GM21526 (cell line): Measurements from ENCODE around the gene GDE1.

Source experiments
- ATAC-seq: cut with Tn5 transposase; IDR thresholded peaks from one replicate; pipeline ENCODE4 v1.9.1; 2021; ENCODE audit warnings: moderate library complexity; ENCODE audit not compliant: unreplicated experiment, low FRiP score

GDE1 gene

GRCh38 chr16:19488213-19488640 is 33.7 kb downstream of the GDE1 start:
- no peak for ATAC-seq

GRCh38 chr16:19486750-19487325 is 35.1 kb downstream of the GDE1 start:
- no peak for ATAC-seq

- no peak for ATAC-seq
These were observed 35.8 kb downstream of the GDE1 start for GRCh38 chr16:19486051-19486450.

GRCh38 chr16:19485611-19486010 is 36.3 kb downstream of the GDE1 start:
- ATAC-seq, result no peak

GRCh38 chr16:19484096-19484495 is 37.8 kb downstream of the GDE1 start:
- no peak for ATAC-seq

- no peak for ATAC-seq
These were observed 39.6 kb downstream of the GDE1 start for GRCh38 chr16:19482291-19482690.

- no peak for ATAC-seq
These were observed 40.1 kb downstream of the GDE1 start for GRCh38 chr16:19481769-19482168.

- ATAC-seq, result no peak
These were observed 40.6 kb downstream of the GDE1 start for GRCh38 chr16:19481296-19481695.

- ATAC-seq, result no peak
These were observed 42.6 kb downstream of the GDE1 start for GRCh38 chr16:19479302-19479721.

GRCh38 chr16:19478505-19478904 is 43.4 kb downstream of the GDE1 start:
- no peak for ATAC-seq

GRCh38 chr16:19474617-19475016 is 47.3 kb downstream of the GDE1 start:
- no peak for ATAC-seq

GRCh38 chr16:19472482-19472881 is 49.4 kb downstream of the GDE1 start:
- ATAC-seq, result no peak

- ATAC-seq, result no peak
These were observed 53.6 kb downstream of the GDE1 start for GRCh38 chr16:19468300-19468699.

GRCh38 chr16:19463468-19464315 is 58.2 kb downstream of the GDE1 start:
- ATAC-seq, result no peak

GRCh38 chr16:19460397-19460796 is 61.5 kb downstream of the GDE1 start:
- no peak for ATAC-seq

GRCh38 chr16:19458722-19459379 is 63.0 kb downstream of the GDE1 start:
- ATAC-seq, result no peak
